Hepatocyte (in vitro differentiated cells): ENCODE data around the gene NUCKS1. TPM values are rescaled to one million over a fixed set of nuclear protein-coding genes. Genes with fewer than 3 reads are reported as not detected.

Experiments used
- DNase-seq: peaks from one replicate; pipeline ENCODE4 v3.0.0-alpha.2; 2016; ENCODE audit warnings: low spot score
- H2AFZ ChIP-seq: fragments of 200-600 bp; sonication (generic); 2 replicates; pipeline ENCODE4 v1.6.0; 2016; ENCODE audit warnings: antibody characterized with exemption, mild to moderate bottlenecking
- H3K27ac ChIP-seq: fragments of 200-600 bp; sonication (generic); 2 replicates; pipeline ENCODE4 v1.5.1; 2016; ENCODE audit warnings: mild to moderate bottlenecking
- H3K27me3 ChIP-seq: fragments of 200-600 bp; sonication (generic); 2 replicates; pipeline ENCODE4 v1.6.1; 2016
- H3K36me3 ChIP-seq: fragments of 200-600 bp; sonication (generic); replicated peaks from 2 replicates; pipeline ENCODE4 v1.5.1; 2016; ENCODE audit warnings: low read depth; ENCODE audit not compliant: insufficient read depth
- H3K4me1 ChIP-seq: fragments of 200-600 bp; sonication (generic); 2 replicates; pipeline ENCODE4 v1.5.1; 2016; ENCODE audit warnings: mild to moderate bottlenecking, moderate library complexity; ENCODE audit not compliant: insufficient read depth
- H3K4me2 ChIP-seq: fragments of 200-600 bp; sonication (generic); 2 replicates; pipeline ENCODE4 v1.6.0; 2016
- H3K4me3 ChIP-seq: fragments of 200-600 bp; sonication (generic); 2 replicates; pipeline ENCODE4 v1.5.1; 2016; ENCODE audit warnings: mild to moderate bottlenecking
- H3K79me2 ChIP-seq: fragments of 200-600 bp; sonication (generic); 2 replicates; pipeline ENCODE4 v1.6.0; 2017; ENCODE audit warnings: mild to moderate bottlenecking
- H3K9me2 ChIP-seq: fragments of 200-600 bp; sonication (generic); replicated peaks from 2 replicates; pipeline ENCODE4 v1.6.0; 2017; ENCODE audit warnings: mild to moderate bottlenecking; ENCODE audit not compliant: insufficient read depth
- H3K9me3 ChIP-seq: fragments of 200-600 bp; sonication (generic); 2 replicates; pipeline ENCODE4 v1.5.1; 2016; ENCODE audit warnings: low read depth, mild to moderate bottlenecking
- H4K20me1 ChIP-seq: fragments of 200-600 bp; sonication (generic); 2 replicates; pipeline ENCODE4 v1.6.0; 2016; ENCODE audit warnings: mild to moderate bottlenecking; ENCODE audit not compliant: insufficient read depth, poor library complexity, severe bottlenecking
- EZH2 ChIP-seq: fragments of 200-600 bp; sonication (generic); IDR thresholded peaks from 2 replicates; pipeline ENCODE4 v1.6.1; 2016; ENCODE audit warnings: antibody characterized with exemption, mild to moderate bottlenecking, borderline replicate concordance
- EZH2phosphoT487 ChIP-seq: fragments of 200-600 bp; sonication (generic); IDR thresholded peaks from one replicate; pipeline ENCODE4 v1.6.1; 2018; ENCODE audit warnings: antibody characterized with exemption, mild to moderate bottlenecking, low read depth, moderate library complexity; ENCODE audit not compliant: unreplicated experiment, severe bottlenecking
- WGBS: methylation state at CpG from one replicate; pipeline ENCODE4 v1.1.6; 2016; ENCODE audit warnings: low lambda C conversion rate; ENCODE audit errors: missing lambda C conversion rate; 5-methylcytosine and 5-hydroxymethylcytosine counted together
- polyA plus RNA-seq: library from polyadenylated mRNA; unstranded; fragments of >200 nt; fragmentation: Nextera tagmentation; extraction: Ambion mirVana; gene quantifications from 2 replicates; pipeline ENCODE4 v1.2.1, GENCODE V29; 2016
- total RNA-seq: library from RNA; depleted of rRNA; stranded (reverse); fragments of >200 nt; gene quantifications from 2 replicates; pipeline ENCODE4 v1.2.3, GENCODE V29; 2014
- TF ChIP-seq, protein P1 (sequence below): fragments of 200-600 bp; sonication (generic); IDR thresholded peaks from 2 replicates; pipeline ENCODE4 v1.5.1; 2016; ENCODE audit warnings: antibody characterized with exemption, mild to moderate bottlenecking; ENCODE audit not compliant: poor library complexity

Gene NUCKS1
- total and polyA plus RNA-seq, 2 experiments from 2014 or later = 28.4 to 143 TPM

DNA sequence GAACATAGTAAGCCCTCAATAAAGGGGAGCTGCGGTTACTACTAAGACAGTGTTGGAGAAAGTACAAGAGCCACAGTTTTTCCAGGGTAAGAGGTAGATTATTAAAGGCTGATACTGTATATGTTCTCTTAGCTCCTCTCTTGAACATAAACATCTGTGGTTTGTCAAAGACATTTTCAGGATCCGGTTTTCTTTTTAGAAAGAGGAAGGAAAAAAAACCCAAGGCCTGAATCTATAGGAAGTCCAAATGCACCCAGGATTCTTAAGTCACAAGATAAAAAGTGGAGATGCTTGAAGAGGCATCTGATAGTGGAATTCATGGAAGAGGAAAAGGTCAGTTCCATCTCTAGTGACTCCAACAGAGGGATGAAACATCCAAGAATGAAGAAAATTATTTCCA lies 45.1 kb downstream of the NUCKS1 start:
- H2AFZ ChIP-seq = no peak overlapping the region
- H3K9me2 ChIP-seq = no peaks in the 10 kb centered on the region
- no peaks in the 10 kb centered on the region for H3K27me3 ChIP-seq
- peaks cover 26% of the 10 kb centered on the region for H3K4me1 ChIP-seq
- no peak overlapping the region for H3K4me2 ChIP-seq
- no peak for DNase-seq
- no peaks in the 10 kb centered on the region for H4K20me1 ChIP-seq
- H3K27ac ChIP-seq = no peak overlapping the region
- 86% methylated on average over 2 of the region's 2 CpGs for WGBS
- no peaks in the 10 kb centered on the region for H3K9me3 ChIP-seq
- no peaks in the 10 kb centered on the region for H3K36me3 ChIP-seq
- TF ChIP-seq EZH2 (no peak), EZH2phosphoT487 (no peak)
- TF ChIP-seq, protein P1, sequence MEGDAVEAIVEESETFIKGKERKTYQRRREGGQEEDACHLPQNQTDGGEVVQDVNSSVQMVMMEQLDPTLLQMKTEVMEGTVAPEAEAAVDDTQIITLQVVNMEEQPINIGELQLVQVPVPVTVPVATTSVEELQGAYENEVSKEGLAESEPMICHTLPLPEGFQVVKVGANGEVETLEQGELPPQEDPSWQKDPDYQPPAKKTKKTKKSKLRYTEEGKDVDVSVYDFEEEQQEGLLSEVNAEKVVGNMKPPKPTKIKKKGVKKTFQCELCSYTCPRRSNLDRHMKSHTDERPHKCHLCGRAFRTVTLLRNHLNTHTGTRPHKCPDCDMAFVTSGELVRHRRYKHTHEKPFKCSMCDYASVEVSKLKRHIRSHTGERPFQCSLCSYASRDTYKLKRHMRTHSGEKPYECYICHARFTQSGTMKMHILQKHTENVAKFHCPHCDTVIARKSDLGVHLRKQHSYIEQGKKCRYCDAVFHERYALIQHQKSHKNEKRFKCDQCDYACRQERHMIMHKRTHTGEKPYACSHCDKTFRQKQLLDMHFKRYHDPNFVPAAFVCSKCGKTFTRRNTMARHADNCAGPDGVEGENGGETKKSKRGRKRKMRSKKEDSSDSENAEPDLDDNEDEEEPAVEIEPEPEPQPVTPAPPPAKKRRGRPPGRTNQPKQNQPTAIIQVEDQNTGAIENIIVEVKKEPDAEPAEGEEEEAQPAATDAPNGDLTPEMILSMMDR = no peak
- no peak overlapping the region for H3K4me3 ChIP-seq
- H3K79me2 ChIP-seq = no peaks in the 10 kb centered on the region

DNA sequence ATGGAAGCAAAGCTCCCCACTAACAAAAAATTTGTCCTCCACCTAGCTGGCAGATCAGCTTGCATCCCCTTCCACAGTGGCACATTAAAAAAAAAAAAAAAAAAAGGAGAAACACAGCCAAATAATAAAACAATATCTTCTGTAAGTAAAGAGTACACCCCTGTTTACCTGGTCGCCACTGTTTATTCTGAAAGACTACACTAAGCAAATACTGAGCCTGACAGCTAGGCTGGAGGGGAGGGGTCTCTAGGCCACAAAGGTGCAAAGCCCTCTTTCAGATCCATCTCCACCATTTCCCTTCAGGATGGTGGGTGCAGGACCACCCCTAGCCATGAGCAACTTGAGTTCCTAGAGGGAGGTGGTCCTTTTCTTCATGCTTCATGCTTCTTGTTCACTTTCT lies 46.9 kb downstream of the NUCKS1 start:
- Histone ChIP-seq H4K20me1 (no peaks in the 10 kb centered on the region), H3K27ac (no peak overlapping the region)
- 80% methylated on average over 1 of the region's 1 CpG for WGBS

DNA sequence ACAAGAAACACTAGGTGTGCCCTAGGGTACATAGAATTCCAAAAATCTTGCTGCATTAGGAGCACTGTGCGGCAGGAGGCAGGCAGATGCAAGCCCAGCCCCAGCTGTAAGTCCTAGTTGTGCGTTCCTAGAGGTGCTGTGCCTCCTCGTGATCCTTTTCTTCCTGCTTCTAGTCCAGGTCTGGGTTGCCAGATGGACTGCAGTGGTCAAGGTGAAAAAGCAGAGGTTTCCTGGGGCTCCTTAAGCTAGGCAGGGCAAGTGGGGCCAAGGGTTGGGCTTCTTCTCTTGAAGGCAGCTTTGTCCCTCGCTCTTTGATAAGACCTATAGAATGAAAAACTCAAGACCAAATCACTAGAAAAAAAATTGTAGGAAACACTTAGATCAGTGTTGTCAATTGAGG lies 48.1 kb downstream of the NUCKS1 start:
- H3K27ac ChIP-seq = no peak overlapping the region
- no peaks in the 10 kb centered on the region for H3K9me2 ChIP-seq
- no peak overlapping the region for H3K4me3 ChIP-seq
- H4K20me1 ChIP-seq = no peaks in the 10 kb centered on the region
- H2AFZ ChIP-seq = no peak overlapping the region
- H3K4me2 ChIP-seq = no peak overlapping the region
- no peaks in the 10 kb centered on the region for H3K79me2 ChIP-seq
- no peak for TF ChIP-seq EZH2phosphoT487
- TF ChIP-seq, protein P1 = no peak
- no peak for TF ChIP-seq EZH2
- DNase-seq = no peak
- H3K27me3 ChIP-seq = no peaks in the 10 kb centered on the region
- no peaks in the 10 kb centered on the region for H3K36me3 ChIP-seq
- WGBS = 91% methylated on average over 4 of the region's 4 CpGs
- H3K4me1 ChIP-seq = peaks cover 10% of the 10 kb centered on the region
- no peaks in the 10 kb centered on the region for H3K9me3 ChIP-seq

More for the DNA sequence above, 46.9 kb downstream of the NUCKS1 start:
- no peaks in the 10 kb centered on the region for H3K79me2 ChIP-seq
- H3K9me3 ChIP-seq = no peaks in the 10 kb centered on the region
- no peak overlapping the region for H3K4me3 ChIP-seq
- H3K9me2 ChIP-seq = no peaks in the 10 kb centered on the region
- no peaks in the 10 kb centered on the region for H3K27me3 ChIP-seq
- TF ChIP-seq EZH2 (no peak), EZH2phosphoT487 (no peak)
- TF ChIP-seq, protein P1 = no peak
- H3K4me1 ChIP-seq = peaks cover 18% of the 10 kb centered on the region
- no peak overlapping the region for H2AFZ ChIP-seq
- H3K4me2 ChIP-seq = no peak overlapping the region
- H3K36me3 ChIP-seq = no peaks in the 10 kb centered on the region
- DNase-seq = no peak

DNA sequence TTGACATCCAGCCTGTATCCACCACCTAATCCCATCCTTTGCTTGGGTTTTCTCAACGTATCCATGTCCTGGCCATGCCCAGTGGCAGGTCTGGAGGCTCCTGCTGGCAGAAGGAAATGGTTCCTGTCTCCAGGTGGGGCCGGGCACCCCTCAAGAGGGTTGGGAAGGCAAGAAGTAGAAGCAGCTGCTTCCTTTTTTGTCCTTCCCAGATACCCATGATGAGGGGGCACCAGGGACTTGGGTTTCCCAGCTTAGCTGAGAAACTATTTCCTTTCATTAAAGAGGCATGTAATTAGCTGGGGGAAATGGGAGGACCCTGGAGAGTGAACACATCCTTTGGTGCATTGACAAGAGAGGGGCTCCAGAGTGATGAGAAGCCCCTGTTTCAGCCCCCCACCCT lies 48.6 kb downstream of the NUCKS1 start:
- Histone ChIP-seq H3K27ac (no peak overlapping the region), H3K4me3 (no peak overlapping the region), H3K4me1 (peaks cover 7% of the 10 kb centered on the region), H3K4me2 (no peak overlapping the region), H3K9me3 (no peaks in the 10 kb centered on the region), H3K79me2 (no peaks in the 10 kb centered on the region), H3K36me3 (no peaks in the 10 kb centered on the region), H3K9me2 (no peaks in the 10 kb centered on the region), H4K20me1 (no peaks in the 10 kb centered on the region), H3K27me3 (no peaks in the 10 kb centered on the region), H2AFZ (no peak overlapping the region)
- DNase-seq = no peak
- WGBS = 68% methylated on average over 2 of the region's 2 CpGs
- TF ChIP-seq EZH2 (no peak), EZH2phosphoT487 (no peak)
- TF ChIP-seq, protein P1 = no peak
